Amniotic stem cell (primary cell): ENCODE data around the gene VIL1.
A peak's percentile ranks its signal among the peaks of the same experiment; 100 is the strongest.

Experiments used
- DNase-seq: peaks from one replicate; lab custom pipeline; 2025; lab: John Stamatoyannopoulos, UW

Gene VIL1

DNA sequence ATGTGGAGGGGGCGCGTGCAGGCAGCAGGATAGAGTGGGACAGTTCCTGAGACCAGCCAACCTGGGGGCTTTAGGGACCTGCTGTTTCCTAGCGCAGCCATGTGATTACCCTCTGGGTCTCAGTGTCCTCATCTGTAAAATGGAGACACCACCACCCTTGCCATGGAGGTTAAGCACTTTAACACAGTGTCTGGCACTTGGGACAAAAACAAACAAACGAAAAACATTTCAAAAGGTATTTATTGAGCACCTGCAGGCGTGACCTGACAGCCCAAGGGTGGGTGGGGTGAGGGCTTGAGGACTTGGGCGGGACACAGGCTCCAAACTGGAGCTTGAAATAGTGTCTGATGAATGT, 23.9 kb upstream of the VIL1 start:
- DNase-seq = no peak

- DNase-seq = no peak
Measured at GRCh38 chr2:218395456-218395825, 23.5 kb upstream of the VIL1 start.

- peak; percentile 87 for DNase-seq
Measured at GRCh38 chr2:218395826-218396687, 22.9 kb upstream of the VIL1 start.

DNA sequence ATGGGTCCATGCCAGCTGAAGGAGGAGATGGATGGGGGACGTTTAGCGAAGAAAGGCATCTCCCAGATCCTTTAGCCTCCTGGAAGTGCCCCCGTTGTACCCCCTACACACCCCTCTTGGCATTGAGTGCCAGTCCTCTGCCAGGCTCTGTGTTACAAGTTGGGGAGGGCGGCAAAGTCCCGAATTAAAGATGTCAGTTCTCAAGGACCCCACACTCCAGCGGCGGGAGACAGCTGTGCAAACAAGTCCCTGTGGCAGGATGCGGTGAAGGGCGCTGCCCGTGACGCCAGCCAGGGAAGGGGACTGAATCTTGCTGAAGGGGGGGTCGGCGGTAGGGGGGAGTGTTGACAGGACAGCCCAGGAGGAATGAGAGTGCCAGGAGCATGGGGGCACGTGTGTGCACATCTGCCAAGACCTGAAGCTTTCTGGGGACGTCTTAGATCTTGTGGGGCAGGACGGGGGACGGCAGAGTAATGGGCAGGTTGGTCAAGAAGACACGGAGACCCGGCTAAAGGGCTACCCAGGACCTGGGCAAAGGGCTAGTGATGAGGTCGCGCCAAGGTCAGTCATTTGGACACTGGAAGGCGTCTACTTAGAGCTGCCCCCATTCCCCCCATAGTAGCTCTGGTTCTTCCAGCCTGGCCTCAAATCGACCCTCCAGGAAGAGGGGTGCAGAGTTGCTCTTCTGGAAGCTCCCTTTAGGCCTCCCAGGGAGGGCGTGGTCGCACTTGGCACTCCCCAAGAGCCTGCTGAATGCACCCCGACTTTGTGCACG, 22.0 kb upstream of the VIL1 start:
- DNase-seq = peak; percentile 31

GRCh38 chr2:218397463-218397819, 21.5 kb upstream of the VIL1 start:
- no peak for DNase-seq

DNA sequence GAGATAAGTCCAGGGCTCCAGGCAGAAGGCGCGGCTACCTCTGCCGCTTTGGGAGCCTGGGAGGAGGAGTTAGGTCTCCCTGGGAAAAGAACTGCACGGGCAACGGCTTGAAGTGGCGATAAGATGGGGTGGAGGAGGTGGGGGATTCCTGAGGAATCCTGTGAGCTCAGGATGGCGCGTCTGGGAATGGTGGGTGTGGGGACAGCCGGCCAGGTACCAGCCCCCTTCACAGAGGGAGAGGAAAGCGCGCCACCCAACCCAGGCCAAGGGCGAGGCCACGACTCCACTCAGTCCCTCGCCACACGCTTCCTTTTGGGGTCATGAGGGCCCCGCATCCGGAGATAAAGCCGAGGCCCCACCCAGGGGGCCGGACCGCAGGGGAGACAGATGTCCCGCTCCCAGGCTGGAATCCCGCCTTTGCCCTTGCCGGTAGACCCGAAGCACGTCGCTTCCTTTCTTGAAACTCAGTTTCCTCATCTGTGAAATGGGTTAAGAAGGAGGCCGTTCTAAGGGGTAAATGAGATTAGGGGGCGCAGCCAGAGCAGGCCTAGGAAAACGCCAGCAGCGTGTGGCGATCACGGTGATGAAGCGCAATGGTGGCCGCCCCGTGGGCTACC, 21.0 kb upstream of the VIL1 start:
- peak; percentile 53 for DNase-seq

DNA sequence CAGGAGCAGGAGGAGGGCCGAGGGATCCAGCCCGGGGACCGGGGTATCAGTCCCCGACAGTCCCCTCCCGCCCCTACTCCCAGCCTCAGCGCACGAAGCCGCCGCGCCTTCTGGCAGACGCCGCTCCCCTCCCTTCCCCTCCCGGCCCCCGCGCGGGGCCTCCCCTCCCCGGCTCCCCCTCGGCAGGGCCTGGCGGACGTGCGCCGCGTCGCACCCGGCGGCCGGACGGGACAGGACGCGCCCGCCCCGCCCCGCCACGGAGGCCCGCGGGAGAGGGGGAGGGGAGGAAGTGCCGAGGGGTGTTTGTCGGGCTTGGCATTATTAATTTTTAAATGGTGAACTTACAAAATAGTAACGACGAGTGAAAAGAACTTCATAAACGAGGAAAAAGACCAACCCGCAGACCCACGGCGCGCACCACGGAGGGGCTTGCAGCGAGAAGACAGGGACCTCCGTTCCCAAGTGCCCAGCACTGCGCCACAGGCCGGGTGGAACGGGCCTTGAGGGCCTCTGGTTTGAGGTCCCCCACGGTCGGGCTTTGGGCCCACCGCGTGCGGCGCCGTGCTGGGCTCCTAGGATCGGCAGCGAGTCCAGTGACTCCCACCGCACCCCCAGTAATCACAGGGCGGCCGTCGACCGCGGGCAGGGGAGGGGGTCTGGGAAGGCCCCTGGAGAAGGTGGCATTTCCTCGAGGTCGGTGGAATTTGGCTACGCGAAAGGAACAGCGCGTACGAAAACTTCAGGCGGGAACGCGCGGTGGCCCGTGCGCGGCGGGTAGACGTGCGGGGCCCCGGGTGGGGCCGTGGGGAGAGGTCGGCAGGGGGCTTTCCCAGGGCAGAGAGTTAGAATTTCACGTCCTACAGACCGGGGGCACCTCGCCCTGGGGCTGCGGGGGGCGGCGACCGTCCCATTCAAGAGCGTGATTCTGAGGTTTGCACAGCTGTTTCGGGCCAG, 20.2 kb upstream of the VIL1 start:
- DNase-seq = peak; percentile 65

DNA sequence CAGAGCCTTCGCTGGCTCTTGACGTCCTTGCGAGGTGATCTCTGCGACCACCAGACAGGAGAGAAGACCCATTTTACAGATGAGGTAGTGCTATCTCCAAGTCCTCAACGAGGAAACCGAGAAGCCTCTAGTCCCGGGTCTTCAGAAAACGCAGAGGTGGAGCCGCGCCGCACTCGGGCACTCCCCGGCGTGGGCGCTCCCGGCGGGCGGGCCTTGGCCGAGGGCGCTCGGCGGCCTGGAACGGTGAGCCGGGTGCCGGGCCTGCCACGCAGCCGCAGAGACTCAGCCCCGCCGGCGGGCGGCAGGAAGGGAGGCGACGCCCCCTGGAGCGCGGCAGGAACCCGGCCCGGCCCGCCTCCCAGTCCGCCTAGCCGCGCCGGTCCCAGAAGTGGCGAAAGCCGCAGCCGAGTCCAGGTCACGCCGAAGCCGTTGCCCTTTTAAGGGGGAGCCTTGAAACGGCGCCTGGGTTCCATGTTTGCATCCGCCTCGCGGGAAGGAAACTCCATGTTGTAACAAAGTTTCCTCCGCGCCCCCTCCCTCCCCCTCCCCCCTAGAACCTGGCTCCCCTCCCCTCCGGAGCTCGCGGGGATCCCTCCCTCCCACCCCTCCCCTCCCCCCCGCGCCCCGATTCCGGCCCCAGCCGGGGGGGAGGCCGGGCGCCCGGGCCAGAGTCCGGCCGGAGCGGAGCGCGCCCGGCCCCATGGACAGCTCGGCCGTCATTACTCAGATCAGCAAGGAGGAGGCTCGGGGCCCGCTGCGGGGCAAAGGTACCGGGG, 19.3 kb upstream of the VIL1 start, which contains the start of gene CTDSP1:
CTDSP1 (plus strand) TSS at position 478 of the 776 bp plus-strand sequence; CDS start at position 701, 223 bp downstream.
- peak; percentile 90 for DNase-seq

- no peak for DNase-seq
Measured at GRCh38 chr2:218400167-218400929, 18.6 kb upstream of the VIL1 start.

DNA sequence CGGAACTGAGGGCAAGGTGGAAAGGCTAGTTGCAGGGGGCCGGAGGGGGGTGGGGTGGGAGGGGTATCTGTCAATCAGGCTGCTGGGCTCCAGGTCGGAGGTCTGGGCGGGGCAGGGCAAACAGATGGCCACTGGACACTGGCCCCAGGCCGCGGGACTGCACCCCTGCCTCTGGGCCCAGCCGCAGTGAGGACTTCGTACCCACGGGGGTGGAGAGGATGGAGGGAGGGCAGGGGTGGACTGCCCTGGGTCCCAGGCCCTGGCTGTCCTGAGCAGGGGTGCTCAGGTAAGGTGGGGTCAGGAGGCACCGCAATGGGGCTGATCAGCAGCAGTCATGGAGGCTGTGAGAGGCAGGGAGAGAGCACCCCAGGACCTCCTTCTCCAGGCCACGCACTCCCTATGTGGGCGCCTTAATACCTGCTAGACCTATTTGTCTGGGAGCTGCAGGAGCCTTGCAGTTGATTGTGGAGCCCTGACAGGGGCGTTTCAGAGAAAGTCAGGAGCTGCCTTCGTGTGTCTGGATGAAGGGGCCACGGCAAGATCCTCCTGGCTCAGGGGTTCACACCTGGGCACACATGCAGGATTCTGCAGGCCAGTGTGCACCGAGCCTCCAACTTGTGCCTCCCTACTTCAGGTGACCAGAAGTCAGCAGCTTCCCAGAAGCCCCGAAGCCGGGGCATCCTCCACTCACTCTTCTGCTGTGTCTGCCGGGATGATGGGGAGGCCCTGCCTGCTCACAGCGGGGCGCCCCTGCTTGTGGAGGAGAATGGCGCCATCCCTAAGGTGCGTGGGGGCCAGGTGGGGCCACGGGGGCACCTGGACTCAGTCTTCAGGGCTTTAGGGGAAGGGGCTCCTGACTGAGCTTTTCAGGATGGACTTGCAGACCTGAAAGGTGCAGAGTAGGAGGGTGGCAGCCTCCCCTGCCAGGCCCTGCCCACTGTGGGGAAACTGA, 17.7 kb upstream of the VIL1 start:
- DNase-seq = no peak

GRCh38 chr2:218401890-218402289, 17.0 kb upstream of the VIL1 start:
- no peak for DNase-seq

DNA sequence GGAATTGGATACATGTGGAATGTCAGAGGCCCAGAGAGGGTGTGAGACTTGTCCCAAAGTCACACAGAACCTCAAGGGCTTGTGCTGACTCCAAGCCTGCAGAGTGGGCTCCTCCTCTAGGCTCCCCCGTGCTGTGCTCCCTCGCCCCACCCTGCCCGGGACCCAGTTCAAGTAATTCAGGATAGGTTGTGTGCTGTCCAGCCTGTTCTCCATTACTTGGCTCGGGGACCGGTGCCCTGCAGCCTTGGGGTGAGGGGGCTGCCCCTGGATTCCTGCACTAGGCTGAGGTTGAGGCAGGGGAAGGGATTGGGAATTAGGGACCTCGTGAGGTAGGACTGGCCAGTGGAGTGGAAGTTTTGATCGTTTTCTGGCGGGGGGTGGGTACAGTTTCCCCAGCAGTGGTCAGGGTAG, 16.4 kb upstream of the VIL1 start:
- no peak for DNase-seq

- DNase-seq = no peak
Measured at GRCh38 chr2:218402911-218403411, 16.0 kb upstream of the VIL1 start.

DNA sequence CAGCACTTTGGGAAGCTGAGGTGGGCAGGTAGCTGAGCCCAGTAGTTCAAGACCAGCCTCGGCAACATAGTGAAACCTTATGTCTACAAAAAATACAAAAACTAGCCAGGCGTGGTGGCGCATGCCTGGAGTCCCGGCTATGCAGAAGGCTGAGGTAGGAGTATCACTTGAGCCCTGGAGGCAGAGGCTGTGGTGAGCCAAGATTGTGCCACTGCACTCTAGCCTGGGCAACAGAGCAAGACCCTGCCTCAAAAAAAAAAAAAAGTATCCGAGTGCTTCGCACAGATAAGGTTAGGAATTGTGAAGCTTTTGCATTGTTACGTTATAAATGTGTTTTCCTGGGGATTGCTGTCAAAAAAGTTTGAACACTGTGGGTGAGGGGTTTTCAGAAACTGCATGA, 15.1 kb upstream of the VIL1 start:
- DNase-seq = no peak

DNA sequence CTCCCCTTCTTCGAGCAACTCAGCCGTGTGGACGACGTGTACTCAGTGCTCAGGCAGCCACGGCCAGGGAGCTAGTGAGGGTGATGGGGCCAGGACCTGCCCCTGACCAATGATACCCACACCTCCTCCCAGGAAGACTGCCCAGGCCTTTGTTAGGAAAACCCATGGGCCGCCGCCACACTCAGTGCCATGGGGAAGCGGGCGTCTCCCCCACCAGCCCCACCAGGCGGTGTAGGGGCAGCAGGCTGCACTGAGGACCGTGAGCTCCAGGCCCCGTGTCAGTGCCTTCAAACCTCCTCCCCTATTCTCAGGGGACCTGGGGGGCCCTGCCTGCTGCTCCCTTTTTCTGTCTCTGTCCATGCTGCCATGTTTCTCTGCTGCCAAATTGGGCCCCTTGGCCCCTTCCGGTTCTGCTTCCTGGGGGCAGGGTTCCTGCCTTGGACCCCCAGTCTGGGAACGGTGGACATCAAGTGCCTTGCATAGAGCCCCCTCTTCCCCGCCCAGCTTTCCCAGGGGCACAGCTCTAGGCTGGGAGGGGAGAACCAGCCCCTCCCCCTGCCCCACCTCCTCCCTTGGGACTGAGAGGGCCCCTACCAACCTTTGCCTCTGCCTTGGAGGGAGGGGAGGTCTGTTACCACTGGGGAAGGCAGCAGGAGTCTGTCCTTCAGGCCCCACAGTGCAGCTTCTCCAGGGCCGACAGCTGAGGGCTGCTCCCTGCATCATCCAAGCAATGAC, 14.4 kb upstream of the VIL1 start:
- DNase-seq = no peak

GRCh38 chr2:218405086-218405745, 13.7 kb upstream of the VIL1 start:
- no peak for DNase-seq

DNA sequence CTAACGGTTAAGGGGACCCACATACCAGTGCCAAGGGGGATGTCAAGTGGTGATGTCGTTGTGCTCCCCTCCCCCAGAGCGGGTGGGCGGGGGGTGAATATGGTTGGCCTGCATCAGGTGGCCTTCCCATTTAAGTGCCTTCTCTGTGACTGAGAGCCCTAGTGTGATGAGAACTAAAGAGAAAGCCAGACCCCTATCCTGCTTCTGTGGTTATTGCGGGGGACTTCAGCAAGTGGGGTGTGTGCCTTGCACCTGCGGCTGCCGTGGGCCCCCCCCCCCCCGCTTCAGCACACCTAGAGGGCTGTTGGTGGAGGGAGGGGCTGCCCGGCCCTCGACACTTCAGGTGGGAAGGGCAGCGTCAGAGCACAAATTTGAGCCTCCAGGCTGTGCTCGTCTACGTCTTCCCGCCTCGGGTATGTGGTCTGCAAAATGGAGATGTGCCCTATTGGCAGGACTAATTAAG, 13.1 kb upstream of the VIL1 start:
- DNase-seq = no peak
